A673 (cell line): Measurements from ENCODE around the gene NAV2.

Experiments
- EZH2 ChIP-seq: fragments of 200-600 bp; sonication (generic); IDR thresholded peaks from 2 replicates; pipeline ENCODE4 v1.6.1; 2017; ENCODE audit warnings: borderline replicate concordance, low read depth, mild to moderate bottlenecking, mixed read lengths, antibody characterized with exemption, low read length; ENCODE audit not compliant: poor library complexity, severe bottlenecking
- TF ChIP-seq, protein P1 (sequence below): fragments of 300-800, 200-600 bp; sonication (generic); conservative IDR thresholded peaks from 2 replicates; pipeline ENCODE4 v1.5.1; 2017; ENCODE audit warnings: low read depth, mild to moderate bottlenecking, antibody characterized with exemption, low read length, moderate library complexity, mixed read lengths

DNA sequence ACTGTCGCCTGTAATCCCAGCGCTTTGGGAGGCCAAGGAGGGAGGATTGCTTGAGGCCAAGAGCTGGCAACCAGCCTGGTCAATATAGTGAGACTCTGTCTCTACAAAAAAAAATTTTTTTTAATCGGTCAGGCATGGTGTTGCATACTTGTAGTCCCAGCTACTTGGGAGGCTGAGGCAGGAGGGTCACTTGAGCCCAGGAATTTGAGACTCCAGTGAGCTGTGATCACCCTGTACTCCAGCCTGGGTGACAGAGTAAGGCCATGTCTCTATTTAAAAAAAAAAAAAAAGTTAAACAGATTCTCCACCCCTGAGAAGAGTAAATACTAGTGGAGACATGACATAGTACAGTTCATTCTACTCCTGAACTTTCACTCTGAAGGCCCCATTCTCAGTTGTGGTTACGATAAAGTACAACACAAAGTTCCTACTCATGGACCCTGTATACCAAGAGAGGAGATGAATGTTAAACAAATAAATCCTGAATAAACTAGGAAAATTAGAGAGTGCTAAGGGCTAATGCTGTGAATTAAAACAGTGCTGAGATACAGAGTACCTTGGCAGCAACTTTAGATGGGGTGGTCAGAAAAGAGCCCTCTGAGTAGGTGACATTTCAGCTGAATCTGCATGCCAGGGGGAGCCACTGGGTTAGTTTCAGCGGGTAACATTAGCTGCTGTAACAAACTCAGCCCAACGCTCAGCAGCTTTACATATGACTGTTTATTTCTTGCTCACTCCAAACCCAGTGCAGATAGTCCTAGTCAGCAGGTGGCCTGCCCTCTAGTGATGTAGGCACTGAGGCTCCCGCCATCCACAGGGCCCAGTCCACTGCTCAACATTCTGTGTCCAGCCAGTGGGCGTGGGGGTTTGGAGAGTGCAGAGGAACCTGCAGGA is 372.5 kb downstream of the NAV2 start:
- TF ChIP-seq, protein P1, sequence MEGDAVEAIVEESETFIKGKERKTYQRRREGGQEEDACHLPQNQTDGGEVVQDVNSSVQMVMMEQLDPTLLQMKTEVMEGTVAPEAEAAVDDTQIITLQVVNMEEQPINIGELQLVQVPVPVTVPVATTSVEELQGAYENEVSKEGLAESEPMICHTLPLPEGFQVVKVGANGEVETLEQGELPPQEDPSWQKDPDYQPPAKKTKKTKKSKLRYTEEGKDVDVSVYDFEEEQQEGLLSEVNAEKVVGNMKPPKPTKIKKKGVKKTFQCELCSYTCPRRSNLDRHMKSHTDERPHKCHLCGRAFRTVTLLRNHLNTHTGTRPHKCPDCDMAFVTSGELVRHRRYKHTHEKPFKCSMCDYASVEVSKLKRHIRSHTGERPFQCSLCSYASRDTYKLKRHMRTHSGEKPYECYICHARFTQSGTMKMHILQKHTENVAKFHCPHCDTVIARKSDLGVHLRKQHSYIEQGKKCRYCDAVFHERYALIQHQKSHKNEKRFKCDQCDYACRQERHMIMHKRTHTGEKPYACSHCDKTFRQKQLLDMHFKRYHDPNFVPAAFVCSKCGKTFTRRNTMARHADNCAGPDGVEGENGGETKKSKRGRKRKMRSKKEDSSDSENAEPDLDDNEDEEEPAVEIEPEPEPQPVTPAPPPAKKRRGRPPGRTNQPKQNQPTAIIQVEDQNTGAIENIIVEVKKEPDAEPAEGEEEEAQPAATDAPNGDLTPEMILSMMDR = no peak
- TF ChIP-seq EZH2 = no peak
